Brain microvascular endothelial cell (primary cell): ENCODE results near the gene PDE6D.

ENCODE experiments used
- DNase-seq: peaks from one replicate; pipeline ENCODE4 v3.0.0-alpha.2; 2020
- H3K27ac ChIP-seq: fragments of 250-450 bp; sonication (Bioruptor Pico); 2 replicates; pipeline ENCODE4 v1.5.1; 2020; ENCODE audit warnings: mild to moderate bottlenecking, moderate library complexity
- H3K27me3 ChIP-seq: fragments of 250-450 bp; sonication (Bioruptor Pico); replicated peaks from 2 replicates; pipeline ENCODE4 v1.5.1; 2020; ENCODE audit warnings: mild to moderate bottlenecking
- H3K36me3 ChIP-seq: fragments of 250-450 bp; sonication (Bioruptor Pico); replicated peaks from 2 replicates; pipeline ENCODE4 v1.5.1; 2020; ENCODE audit warnings: mild to moderate bottlenecking
- H3K4me3 ChIP-seq: 2 replicates; pipeline ENCODE4 v1.5.1; 2011; ENCODE audit warnings: low read depth, mild to moderate bottlenecking, control low read depth, low read length, moderate library complexity
- in situ Hi-C: cut with HindIII; loops from 2 replicates; pipeline ENCODE4 v1.10.0; 2017; ENCODE audit warnings: low sequenced_read_pairs, low pct_ligation_motif_present
- TF ChIP-seq, protein P1 (sequence below): IDR thresholded peaks from 2 replicates; pipeline ENCODE4 v1.5.1; 2011; ENCODE audit warnings: low read depth, mild to moderate bottlenecking, moderate library complexity, low read length, control low read depth, inconsistent platforms; ENCODE audit errors: missing control alignments

The PDE6D gene

DNA sequence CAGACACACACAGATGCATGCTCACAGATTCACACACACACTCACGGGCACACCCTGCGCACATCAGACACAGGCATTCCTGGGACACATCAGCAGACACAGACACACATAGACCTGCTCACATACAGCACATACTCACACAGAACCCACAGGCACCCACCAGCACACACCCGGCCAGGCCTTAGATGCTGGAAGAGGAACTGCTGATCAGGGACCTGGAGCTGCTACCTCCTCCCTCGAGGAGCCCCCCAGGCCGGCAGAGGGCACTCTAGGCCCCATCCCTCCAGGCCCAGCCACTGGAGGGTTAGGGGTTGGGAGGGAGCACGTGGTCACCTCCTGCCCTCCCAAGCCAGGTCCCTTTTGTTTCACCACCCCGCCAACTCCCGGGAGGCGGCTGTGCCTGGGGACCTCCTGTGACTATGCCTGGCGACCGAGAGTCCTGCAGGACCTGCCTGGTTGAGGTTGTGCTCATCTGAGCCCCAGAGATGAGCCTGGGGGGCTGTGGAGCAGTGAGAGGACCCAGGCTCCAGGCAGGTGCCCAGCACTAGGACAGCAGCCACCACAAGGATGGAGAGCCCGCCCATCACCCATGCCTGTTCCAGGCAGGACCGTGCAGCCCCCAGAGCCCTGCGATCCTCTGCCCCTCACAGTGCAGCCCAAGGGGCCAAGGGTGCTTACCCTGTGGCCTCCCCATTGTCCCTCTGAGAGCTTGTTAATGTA lies 93.8 kb downstream of the PDE6D start:
- in situ Hi-C loops: no loop called here
- Histone ChIP-seq H3K36me3 (no peaks in the 10 kb centered on the region), H3K4me3 (no peak overlapping the region), H3K27ac (no peak overlapping the region), H3K27me3 (no peaks in the 10 kb centered on the region)
- DNase-seq: no peak
- TF ChIP-seq, protein P1, sequence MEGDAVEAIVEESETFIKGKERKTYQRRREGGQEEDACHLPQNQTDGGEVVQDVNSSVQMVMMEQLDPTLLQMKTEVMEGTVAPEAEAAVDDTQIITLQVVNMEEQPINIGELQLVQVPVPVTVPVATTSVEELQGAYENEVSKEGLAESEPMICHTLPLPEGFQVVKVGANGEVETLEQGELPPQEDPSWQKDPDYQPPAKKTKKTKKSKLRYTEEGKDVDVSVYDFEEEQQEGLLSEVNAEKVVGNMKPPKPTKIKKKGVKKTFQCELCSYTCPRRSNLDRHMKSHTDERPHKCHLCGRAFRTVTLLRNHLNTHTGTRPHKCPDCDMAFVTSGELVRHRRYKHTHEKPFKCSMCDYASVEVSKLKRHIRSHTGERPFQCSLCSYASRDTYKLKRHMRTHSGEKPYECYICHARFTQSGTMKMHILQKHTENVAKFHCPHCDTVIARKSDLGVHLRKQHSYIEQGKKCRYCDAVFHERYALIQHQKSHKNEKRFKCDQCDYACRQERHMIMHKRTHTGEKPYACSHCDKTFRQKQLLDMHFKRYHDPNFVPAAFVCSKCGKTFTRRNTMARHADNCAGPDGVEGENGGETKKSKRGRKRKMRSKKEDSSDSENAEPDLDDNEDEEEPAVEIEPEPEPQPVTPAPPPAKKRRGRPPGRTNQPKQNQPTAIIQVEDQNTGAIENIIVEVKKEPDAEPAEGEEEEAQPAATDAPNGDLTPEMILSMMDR: peak; percentile 73

DNA sequence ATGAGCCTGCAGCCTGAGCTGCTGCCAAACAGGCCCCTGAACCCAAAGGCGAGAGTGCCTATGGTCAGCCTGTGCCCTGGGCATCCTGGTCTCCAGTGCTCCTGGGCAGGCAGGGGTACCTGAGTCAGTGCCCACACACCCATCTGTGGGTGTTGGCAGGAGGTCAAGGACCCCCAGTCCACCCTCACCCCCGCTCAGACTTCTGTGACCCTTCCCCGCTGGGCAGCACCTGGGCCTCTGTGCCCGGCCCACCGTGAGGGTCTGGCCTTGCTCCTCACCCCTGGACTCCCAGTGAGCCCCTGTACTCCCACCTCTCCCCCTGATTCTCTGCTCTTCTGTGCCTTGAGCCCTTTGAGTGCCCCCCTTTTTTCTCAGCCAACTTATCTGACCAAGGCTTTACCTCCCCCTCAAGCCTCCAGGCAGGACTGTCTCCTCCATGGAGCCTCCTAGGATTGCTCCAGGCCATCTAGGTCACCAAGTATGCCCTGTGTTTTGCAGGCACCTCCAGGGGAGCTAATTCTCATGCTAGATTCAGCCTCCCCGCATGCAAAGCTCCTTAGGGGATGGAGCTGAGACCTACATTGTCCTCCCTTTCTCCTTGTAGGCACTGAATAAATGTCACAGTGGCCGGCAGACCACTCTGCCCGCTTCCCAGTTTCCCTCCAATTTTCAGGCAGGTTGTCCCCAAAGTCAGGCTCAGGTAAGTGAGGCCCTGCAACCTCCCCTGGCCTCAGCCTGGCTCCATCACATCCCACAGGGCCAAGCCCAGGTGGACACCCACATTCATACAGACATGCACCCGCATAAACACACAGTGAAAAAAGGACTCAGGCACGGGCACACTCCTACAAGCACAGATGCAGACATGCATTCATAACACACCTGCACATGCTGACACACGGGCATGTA lies 94.6 kb downstream of the PDE6D start:
- in situ Hi-C loops: no loop called here
- no peak for DNase-seq
- no peak overlapping the region for H3K27ac ChIP-seq
- H3K36me3 ChIP-seq: no peaks in the 10 kb centered on the region
- TF ChIP-seq, protein P1: no peak
- no peaks in the 10 kb centered on the region for H3K27me3 ChIP-seq
- H3K4me3 ChIP-seq: no peak overlapping the region

DNA sequence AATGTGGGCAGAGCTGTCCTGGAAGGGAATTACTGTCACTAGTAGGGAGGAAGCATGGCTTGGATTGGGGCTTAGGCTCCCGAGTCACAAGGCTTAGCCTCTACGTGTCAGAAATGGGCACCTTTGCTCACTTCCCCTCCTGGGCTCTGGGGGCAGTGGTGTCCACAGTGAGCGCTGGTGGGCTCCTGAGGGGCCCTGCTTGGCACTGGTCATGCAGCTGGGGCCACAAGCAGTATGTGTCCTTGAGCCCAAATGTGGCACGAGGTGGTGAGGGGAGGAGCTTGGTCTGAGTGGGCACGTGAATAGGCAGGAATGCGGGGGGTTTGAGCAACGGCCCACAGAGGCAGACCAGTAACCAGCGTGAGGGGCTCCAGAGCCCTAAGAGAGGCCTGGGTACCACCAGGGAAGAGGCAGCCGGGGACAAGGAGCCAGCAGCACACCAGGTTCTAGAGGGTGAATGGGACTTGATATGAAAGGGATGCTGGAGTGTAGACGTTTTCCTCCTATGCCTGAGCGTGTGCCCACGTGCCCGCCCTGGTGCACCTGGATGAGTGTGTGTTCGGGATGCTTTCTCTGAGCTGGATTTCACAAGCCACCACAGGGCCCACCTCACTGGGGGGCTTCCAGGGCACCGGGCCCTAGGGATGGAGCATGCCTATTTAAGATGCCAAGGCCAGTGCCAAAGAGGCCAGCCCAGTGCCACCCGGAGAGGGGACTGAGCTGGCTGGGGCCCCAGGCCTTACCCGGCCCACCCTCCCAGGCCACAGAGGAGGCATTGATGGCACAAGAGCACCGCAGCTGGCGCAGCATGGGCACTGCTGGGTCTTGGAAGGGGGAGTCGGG lies 95.5 kb downstream of the PDE6D start:
- in situ Hi-C loops: no loop called here
- H3K27ac ChIP-seq: no peak overlapping the region
- DNase-seq: no peak
- TF ChIP-seq, protein P1: peak; percentile 50
- no peaks in the 10 kb centered on the region for H3K36me3 ChIP-seq
- H3K4me3 ChIP-seq: no peak overlapping the region
- H3K27me3 ChIP-seq: no peaks in the 10 kb centered on the region

DNA sequence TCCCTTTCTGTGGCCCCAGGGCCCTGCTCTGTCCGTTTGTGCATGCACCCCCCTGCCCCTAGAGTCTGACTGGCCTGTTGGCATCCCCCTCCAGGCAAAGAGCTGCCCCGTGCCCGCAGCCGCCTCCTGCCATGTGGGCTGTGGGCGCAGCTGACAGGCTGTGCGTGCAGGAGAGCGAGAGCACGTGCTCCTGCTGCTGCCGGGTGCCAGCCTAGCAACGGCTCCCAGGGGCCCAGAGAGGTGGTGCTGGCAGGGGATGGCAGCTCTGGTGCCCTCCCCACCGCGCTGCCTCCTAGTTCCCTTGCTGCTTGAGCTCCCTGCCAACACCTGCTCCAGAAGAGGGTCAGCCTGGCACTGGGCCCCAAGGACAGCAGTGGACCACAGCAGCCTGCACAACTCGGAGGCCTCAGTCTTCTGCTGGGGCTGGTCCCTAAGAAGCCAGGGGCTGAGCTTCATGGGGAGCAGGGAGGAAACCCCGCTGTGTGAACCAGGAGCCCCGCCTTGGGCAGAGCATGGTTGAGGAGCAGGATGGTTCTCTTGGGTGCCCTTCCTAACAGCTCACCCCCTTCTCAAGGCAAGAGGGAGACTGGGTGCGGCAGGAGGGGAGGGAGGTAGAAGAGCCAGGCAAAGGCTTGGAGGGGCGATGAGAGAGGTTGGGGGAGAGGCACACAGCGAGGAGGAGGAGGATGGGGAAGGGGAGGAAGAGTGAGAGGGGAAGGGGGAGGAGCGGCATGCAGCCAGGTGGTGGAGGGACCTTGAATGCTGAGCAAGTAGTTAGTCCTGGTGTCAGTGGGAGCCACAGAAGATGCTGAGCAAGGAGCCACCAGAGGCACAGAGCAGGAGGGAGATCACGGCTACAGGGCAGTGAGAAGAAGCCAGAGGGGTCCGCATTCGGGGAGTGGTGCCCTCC lies 96.5 kb downstream of the PDE6D start:
- in situ Hi-C loops: no loop called here
- TF ChIP-seq, protein P1: no peak
- DNase-seq: no peak
- Histone ChIP-seq H3K27me3 (no peaks in the 10 kb centered on the region), H3K36me3 (no peaks in the 10 kb centered on the region), H3K4me3 (no peak overlapping the region), H3K27ac (no peak overlapping the region)
